Calu3 (cell line): Measurements from ENCODE around the gene KDM1A. TPM values are rescaled to one million over a fixed set of nuclear protein-coding genes. Genes with fewer than 3 reads are reported as not detected.

ENCODE experiments used
- Bru-seq: library from RNA; stranded (reverse); fragments of 400-500 nt; gene quantifications from one replicate; lab custom pipeline; 2021; lab: Mats Ljungman, UMichigan
- BruChase-seq, 2 experiments: library from RNA; stranded (reverse); fragments of 400-500 nt; gene quantifications; one replicate each; lab custom pipeline; 2021; lab: Mats Ljungman, UMichigan
- BruUV-seq: library from RNA; stranded (reverse); fragments of 400-500 nt; replicated peaks from 2 replicates; lab custom pipeline; 2021; lab: Mats Ljungman, UMichigan
- CTCF ChIA-PET: fragments of 300-600 bp; sonication (Branson Sonifier 250); formaldehyde crosslinking; loops from one replicate; lab custom pipeline; 2022; ENCODE audit warnings: antibody characterized with exemption; lab: Charles Lee
- DNase-seq: peaks from one replicate; pipeline ENCODE4 v3.0.0; 2022
- H3K27ac Mint-ChIP-seq: one replicate; pipeline ENCODE4 v1.8.0; 2022; ENCODE audit warnings: mixed read lengths; ENCODE audit not compliant: unreplicated experiment
- H3K27me3 Mint-ChIP-seq: one replicate; pipeline ENCODE4 v1.8.0; 2022; ENCODE audit warnings: mixed read lengths; ENCODE audit not compliant: unreplicated experiment
- H3K36me3 Mint-ChIP-seq: one replicate; pipeline ENCODE4 v1.8.0; 2022; ENCODE audit warnings: mild to moderate bottlenecking, moderate library complexity, mixed read lengths; ENCODE audit not compliant: insufficient read depth, unreplicated experiment
- H3K4me1 Mint-ChIP-seq: one replicate; pipeline ENCODE4 v1.8.0; 2022; ENCODE audit warnings: mild to moderate bottlenecking, low read depth, mixed read lengths; ENCODE audit not compliant: unreplicated experiment
- H3K4me3 Mint-ChIP-seq: one replicate; pipeline ENCODE4 v1.8.0; 2022; ENCODE audit warnings: mild to moderate bottlenecking, low read depth, moderate library complexity, mixed read lengths; ENCODE audit not compliant: unreplicated experiment
- H3K9me3 Mint-ChIP-seq: one replicate; pipeline ENCODE4 v1.8.0; 2022; ENCODE audit warnings: low read depth, mixed read lengths; ENCODE audit not compliant: unreplicated experiment
- intact Hi-C: fragments of 100-400 bp; cut with micrococcal nuclease; formaldehyde crosslinking; loops from one replicate; pipeline ENCODE4 v1.10.0; 2022; ENCODE audit not compliant: unreplicated experiment
- long read RNA-seq: library from polyadenylated mRNA; stranded (forward); transcript quantifications from one replicate; pipeline ENCODE4 v2.0.0, GENCODE V29; 2022
- total RNA-seq: library from RNA; stranded (reverse); gene quantifications from 2 replicates; pipeline ENCODE4 v1.2.3, GENCODE V29; 2022
- TF ChIP-seq, protein P1 (sequence below): fragments of 200-600 bp; IDR thresholded peaks from one replicate; pipeline ENCODE4 v1.8.0; 2022; ENCODE audit warnings: antibody characterized with exemption; ENCODE audit not compliant: unreplicated experiment

Gene KDM1A
- total RNA-seq (66.4 and 67.8 TPM in 2 replicates), Bru-seq, nascent RNA (percentile 86 among the genes with signal in this experiment), BruChase-seq, experiment 1, labeled RNA remaining after a 6-hour chase (percentile 80 among the genes with signal in this experiment), BruChase-seq, experiment 2, labeled RNA remaining after a 2-hour chase (percentile 74 among the genes with signal in this experiment)
- long read RNA-seq, transcript KDM1A-201 (19 exons, 3,033 nt) = major isoform, 80 of 196 reads
- long read RNA-seq, transcript KDM1A-206 (1 exons, 2,810 nt) = minor isoform, 27 of 196 reads
- long read RNA-seq, partial matches to known transcripts = 2 of 196 reads
- long read RNA-seq, other reads (novel, unspliced or antisense) = 85 of 196 reads

DNA sequence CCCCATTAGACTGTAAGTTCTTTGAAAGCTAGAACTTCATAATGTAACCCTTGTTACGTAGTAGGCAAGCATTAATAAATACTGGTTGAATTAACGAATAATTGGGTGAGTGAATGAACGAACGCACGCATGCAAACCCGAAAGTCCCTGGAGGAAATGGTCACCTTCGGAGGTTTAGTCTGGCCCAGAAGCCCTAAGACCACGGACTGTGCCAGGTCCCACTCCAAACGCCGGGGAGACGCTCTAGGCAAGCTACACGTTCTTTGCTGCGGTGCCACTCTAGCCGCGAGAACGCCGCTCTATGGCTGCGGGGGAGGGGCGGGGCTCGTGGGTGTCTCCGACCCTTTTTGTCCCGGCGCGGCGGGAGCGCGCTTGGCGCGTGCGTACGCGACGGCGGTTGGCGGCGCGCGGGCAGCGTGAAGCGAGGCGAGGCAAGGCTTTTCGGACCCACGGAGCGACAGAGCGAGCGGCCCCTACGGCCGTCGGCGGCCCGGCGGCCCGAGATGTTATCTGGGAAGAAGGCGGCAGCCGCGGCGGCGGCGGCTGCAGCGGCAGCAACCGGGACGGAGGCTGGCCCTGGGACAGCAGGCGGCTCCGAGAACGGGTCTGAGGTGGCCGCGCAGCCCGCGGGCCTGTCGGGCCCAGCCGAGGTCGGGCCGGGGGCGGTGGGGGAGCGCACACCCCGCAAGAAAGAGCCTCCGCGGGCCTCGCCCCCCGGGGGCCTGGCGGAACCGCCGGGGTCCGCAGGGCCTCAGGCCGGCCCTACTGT, at the start of gene KDM1A:
KDM1A (plus strand) TSS at position 375 of the 769 bp plus-strand sequence; CDS start at position 504, 129 bp downstream.
- TF ChIP-seq, protein P1, sequence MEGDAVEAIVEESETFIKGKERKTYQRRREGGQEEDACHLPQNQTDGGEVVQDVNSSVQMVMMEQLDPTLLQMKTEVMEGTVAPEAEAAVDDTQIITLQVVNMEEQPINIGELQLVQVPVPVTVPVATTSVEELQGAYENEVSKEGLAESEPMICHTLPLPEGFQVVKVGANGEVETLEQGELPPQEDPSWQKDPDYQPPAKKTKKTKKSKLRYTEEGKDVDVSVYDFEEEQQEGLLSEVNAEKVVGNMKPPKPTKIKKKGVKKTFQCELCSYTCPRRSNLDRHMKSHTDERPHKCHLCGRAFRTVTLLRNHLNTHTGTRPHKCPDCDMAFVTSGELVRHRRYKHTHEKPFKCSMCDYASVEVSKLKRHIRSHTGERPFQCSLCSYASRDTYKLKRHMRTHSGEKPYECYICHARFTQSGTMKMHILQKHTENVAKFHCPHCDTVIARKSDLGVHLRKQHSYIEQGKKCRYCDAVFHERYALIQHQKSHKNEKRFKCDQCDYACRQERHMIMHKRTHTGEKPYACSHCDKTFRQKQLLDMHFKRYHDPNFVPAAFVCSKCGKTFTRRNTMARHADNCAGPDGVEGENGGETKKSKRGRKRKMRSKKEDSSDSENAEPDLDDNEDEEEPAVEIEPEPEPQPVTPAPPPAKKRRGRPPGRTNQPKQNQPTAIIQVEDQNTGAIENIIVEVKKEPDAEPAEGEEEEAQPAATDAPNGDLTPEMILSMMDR = no peak
- H3K27me3 Mint-ChIP-seq = no peaks in the 10 kb centered on the region
- H3K27ac Mint-ChIP-seq = peak within 1 kb of the TSS; percentile 87
- CTCF ChIA-PET = interaction anchor here (0.6 kb wide), 1 partner anchor 483 kb away, joined by 3 read pairs; no protein-coding TSS in a partner anchor
- H3K36me3 Mint-ChIP-seq = peaks cover 29% of the 10 kb centered on the region
- H3K4me3 Mint-ChIP-seq = peak within 1 kb of the TSS; percentile 97
- peaks cover 17% of the 10 kb centered on the region for H3K4me1 Mint-ChIP-seq
- no TSS peak for BruUV-seq
- intact Hi-C loops = no loop called here
- peak; percentile 95 for DNase-seq
- peaks cover 3% of the 10 kb centered on the region for H3K9me3 Mint-ChIP-seq

DNA sequence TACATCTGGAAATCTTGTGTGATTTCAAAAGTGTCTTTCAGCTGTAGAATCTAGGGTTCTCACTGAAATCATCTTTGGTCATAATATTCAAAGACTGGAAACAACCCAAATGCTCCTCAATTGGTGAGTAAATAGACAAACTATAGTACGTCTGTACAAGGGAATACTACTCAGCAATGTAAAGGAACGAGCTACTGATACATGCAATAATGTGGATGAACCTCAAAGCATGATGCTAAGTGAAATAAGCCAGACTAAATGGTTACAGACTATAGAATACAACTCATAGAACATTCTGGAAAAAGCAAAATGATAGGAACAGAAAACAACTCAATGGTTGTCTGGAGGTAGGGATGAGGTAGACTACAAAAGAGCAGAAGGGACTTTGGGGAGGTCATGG, 49.2 kb upstream of the KDM1A start:
- H3K9me3 Mint-ChIP-seq = no peaks in the 10 kb centered on the region
- no peak for DNase-seq
- peaks cover 10% of the 10 kb centered on the region for H3K4me1 Mint-ChIP-seq
- BruUV-seq = no TSS peak
- H3K4me3 Mint-ChIP-seq = no peak overlapping the region
- H3K36me3 Mint-ChIP-seq = no peaks in the 10 kb centered on the region
- CTCF ChIA-PET = interaction anchor here (0.6 kb wide), 1 partner anchor 277 kb away, joined by 3 read pairs; no protein-coding TSS in a partner anchor
- intact Hi-C loops = no loop called here
- no peak overlapping the region for H3K27ac Mint-ChIP-seq
- TF ChIP-seq, protein P1 = no peak
- H3K27me3 Mint-ChIP-seq = peaks cover 73% of the 10 kb centered on the region

DNA sequence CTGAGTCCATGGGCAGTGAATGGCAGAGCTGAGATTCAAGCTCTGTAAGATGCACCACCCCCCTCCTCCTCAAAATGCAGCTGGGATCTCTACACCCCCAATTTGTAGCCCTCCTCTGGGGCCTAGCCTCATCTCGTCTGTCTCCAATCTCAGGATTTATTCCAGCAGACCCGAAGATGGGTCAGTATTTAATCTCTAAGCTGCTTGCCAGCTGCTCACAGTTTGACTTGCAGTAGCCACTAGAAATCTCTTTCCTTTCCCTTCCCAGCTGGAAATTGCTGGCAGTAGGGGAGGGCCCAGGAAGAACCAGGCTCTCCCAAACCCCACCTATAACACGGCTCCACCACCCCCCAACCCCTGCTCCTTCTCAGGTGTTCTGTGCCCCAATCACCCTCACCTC, 48.1 kb upstream of the KDM1A start:
- DNase-seq = no peak
- TF ChIP-seq, protein P1 = no peak
- BruUV-seq = no TSS peak
- Mint-ChIP-seq H3K9me3 (no peaks in the 10 kb centered on the region), H3K4me3 (no peak overlapping the region), H3K27me3 (peaks cover 63% of the 10 kb centered on the region), H3K27ac (no peak overlapping the region), H3K4me1 (peaks cover 12% of the 10 kb centered on the region), H3K36me3 (no peaks in the 10 kb centered on the region)
- CTCF ChIA-PET = interaction anchor here (1.1 kb wide), 1 partner anchor 213 kb away, joined by 3 read pairs; no protein-coding TSS in a partner anchor
- intact Hi-C loops = no loop called here

DNA sequence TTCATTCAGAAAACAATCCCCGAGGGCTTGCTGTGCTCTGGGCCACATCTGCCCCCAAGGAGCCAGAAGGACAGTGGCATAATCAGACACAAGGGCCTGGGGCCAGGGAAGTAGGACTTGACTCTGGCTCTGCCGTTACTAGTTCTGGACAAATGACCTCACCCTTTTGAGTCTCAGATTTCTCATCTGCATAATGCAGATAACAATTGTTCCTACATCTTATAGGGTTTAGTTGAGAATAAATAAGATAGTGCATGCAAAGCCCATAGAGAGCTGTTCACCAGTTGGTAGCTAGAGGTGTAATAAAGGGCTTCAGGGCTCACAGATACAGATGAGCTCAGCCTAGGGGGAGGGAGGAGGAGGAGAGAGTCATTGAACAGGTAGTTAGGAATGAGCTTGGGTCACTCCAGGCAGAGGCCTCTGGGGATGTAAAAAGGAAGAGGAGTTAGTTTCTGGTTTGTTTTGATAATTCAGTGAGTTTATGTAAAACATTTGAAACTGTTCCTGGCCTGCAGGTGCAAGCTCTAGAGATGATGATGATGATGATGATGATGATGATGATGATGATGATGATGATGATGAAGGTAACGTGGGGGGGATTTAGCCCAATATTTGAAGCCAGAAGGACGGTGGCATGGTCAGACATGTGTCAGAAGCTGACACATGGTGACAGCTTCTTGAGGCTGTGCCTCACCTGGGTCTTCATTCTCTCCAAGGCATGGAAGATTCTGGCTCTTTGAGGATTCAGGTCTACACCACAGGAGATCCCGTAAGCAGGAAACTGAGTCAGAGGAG, 47.5 kb upstream of the KDM1A start:
- no peak overlapping the region for H3K27ac Mint-ChIP-seq
- H3K27me3 Mint-ChIP-seq = peaks cover 56% of the 10 kb centered on the region
- DNase-seq = no peak
- no peak overlapping the region for H3K4me3 Mint-ChIP-seq
- peaks cover 19% of the 10 kb centered on the region for H3K4me1 Mint-ChIP-seq
- H3K9me3 Mint-ChIP-seq = no peaks in the 10 kb centered on the region
- TF ChIP-seq, protein P1 = no peak
- no TSS peak for BruUV-seq
- CTCF ChIA-PET = interaction anchor here (0.6 to 1.1 kb wide), 3 partner anchors 184 to 302 kb away, joined by 3 to 6 read pairs (median 3); no protein-coding TSS in a partner anchor
- intact Hi-C loops = no loop called here
- no peaks in the 10 kb centered on the region for H3K36me3 Mint-ChIP-seq
